ENCODE data around the gene FAM162A.

FAM162A gene, protein sequence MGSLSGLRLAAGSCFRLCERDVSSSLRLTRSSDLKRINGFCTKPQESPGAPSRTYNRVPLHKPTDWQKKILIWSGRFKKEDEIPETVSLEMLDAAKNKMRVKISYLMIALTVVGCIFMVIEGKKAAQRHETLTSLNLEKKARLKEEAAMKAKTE

DNA sequence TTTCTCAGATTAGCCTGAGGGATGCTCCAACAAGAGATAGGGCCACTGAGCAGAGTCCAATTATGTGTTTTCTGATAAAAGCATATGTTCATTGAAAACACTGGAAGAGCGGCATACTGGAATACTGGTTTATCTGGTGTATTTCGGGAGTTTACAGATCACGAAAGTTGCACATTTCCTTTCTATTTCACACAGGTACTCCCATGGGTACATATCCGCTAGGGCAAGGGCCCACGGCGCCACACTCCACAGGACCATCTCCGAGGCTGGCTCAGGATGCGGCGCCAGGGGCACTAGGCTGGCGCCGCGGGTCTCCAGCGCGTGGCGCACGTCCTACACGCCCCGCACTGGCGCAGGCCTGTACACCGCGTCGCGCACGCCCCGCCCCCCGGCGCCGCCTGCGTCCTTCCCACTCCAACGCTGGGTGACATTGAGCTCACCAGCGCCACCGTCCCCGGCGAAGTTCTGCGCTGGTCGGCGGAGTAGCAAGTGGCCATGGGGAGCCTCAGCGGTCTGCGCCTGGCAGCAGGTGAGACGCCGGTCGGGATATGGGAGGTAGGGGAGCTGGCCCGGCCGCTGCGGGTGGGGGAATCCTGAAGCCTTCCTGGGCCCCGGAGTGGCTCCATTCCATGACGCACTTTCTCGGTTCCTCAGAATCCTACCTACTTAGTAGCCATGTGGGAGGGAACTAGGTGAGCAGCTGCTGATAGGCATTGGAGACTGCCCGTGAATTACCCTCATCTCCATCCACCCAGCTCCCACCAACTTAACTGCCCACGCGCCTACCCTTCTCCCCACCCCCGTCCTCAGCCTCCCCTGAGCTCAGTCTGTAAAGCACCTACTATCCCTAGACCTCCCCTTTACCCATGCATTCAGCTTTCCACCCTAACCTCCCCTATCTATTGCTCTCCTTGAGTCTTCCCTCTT, at the start of gene FAM162A:
FAM162A (plus strand) TSS at position 412 of the 927 bp plus-strand sequence; CDS start at position 496, 84 bp downstream.
- Mint-ChIP-seq H3K27me3 (ENCODE audit: low read depth) (no peaks in the 10 kb centered on the region), H3K27ac (peak within 1 kb of the TSS; percentile 90), H3K4me3 (peak within 1 kb of the TSS; percentile 83), H3K9me3 (no peaks in the 10 kb centered on the region), H3K4me1 (ENCODE audit: low read depth) (peaks cover 58% of the 10 kb centered on the region), H3K36me3 (ENCODE audit: low read depth) (peaks cover 24% of the 10 kb centered on the region)
- peak; percentile 94 for DNase-seq (ENCODE audit: low spot score)

DNA sequence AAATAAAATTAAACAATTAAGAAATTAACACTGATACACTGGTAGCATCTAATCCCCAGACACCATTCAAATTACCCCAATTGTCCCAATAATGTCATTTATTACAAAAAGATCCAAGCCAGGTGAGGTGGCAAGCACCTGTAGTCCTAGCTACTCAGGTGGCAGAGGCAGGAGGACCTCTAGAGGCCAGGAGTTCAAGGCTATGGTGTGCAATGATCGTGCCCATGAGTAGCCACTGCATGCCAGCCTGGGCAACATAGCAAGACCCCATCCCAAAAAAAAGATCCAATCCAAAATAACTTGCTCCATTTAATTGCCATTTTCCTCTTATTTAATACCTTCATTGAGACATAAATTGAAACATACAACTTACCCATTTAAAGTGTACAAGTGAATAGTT, 41.2 kb upstream of the FAM162A start:
- no peak for DNase-seq (ENCODE audit: low spot score)
- H3K9me3 Mint-ChIP-seq = peaks cover 9% of the 10 kb centered on the region
- no peak overlapping the region for H3K4me3 Mint-ChIP-seq
- no peak overlapping the region for H3K27ac Mint-ChIP-seq
- H3K4me1 Mint-ChIP-seq (ENCODE audit: low read depth) = no peaks in the 10 kb centered on the region
- H3K27me3 Mint-ChIP-seq (ENCODE audit: low read depth) = peaks cover 20% of the 10 kb centered on the region
- no peaks in the 10 kb centered on the region for H3K36me3 Mint-ChIP-seq (ENCODE audit: low read depth)

DNA sequence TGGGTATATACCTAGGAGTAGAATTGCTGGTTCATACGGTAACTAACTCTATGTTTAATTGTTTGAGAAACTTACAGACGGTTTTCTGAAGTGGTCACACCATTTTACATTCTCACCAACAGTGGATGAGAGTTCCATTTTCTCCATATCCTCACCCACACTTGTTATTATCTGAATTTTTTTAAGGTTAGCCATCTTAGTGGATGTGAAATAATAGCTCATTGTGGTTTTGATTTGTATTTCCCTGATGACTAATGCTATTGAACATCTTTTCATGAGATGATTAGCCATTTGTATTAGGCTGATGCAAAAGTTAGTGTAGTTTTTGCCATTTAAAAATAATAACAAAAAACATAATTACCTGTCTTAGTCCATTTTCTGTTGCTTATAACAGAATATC, 40.3 kb upstream of the FAM162A start:
- Mint-ChIP-seq H3K27me3 (ENCODE audit: low read depth) (peaks cover 18% of the 10 kb centered on the region), H3K36me3 (ENCODE audit: low read depth) (no peaks in the 10 kb centered on the region), H3K4me1 (ENCODE audit: low read depth) (no peaks in the 10 kb centered on the region), H3K4me3 (no peak overlapping the region), H3K9me3 (peaks cover 12% of the 10 kb centered on the region), H3K27ac (no peak overlapping the region)
- DNase-seq (ENCODE audit: low spot score) = no peak

DNA sequence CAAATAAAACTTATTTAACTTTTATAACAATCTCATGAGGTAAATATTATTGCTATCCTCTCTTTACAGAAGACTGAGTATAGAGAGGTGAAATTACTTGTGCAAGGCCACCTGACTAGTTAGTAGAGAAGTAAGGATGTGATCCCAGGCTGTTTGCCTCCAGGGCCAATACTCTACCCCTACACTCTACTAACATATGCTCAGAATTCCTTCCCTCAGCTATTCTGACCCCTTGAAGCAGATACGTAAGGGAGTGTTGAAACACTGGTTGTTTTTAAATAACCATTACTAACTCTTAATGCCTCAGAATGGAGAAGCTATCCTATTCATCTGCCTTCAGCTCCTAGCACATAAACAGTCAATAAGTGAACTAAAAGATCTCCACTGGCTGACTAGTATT, 34.8 kb upstream of the FAM162A start:
- peaks cover 6% of the 10 kb centered on the region for H3K9me3 Mint-ChIP-seq

DNA sequence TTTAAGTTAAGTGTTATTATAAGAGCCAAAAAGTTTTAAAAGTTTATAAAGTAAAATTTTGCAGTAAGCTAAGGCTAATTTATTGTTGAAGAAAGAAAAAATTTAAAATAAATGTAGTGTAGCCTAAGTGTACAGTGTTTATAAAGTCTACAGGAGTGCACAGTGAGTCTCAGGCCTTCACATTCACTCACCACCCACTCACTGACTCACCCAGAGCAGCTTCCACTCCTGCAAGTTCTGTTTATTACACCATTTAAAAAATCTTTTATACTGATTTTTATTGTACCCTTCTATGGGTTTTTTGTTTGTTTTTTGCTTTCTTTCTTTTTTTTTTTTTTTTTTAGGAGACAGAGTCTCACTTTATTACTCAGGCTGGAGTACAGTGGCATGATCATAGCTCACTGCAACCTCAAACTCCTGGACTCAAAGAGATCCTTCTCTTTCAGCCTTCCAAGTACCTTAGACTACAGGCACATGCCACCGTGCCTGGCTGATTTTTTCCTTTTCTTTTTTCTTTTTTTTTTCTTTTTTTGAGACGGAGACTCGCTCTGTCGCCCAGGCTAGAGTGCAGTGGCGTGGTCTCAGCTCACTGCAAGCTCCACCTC, 33.1 kb upstream of the FAM162A start:
- Mint-ChIP-seq H3K4me1 (ENCODE audit: low read depth) (peaks cover 6% of the 10 kb centered on the region), H3K4me3 (no peak overlapping the region), H3K9me3 (peaks cover 6% of the 10 kb centered on the region), H3K27me3 (ENCODE audit: low read depth) (no peaks in the 10 kb centered on the region), H3K36me3 (ENCODE audit: low read depth) (no peaks in the 10 kb centered on the region), H3K27ac (no peak overlapping the region)
- no peak for DNase-seq (ENCODE audit: low spot score)

More for the DNA sequence above, 34.8 kb upstream of the FAM162A start:
- Mint-ChIP-seq H3K27me3 (ENCODE audit: low read depth) (peaks cover 2% of the 10 kb centered on the region), H3K27ac (no peak overlapping the region), H3K36me3 (ENCODE audit: low read depth) (no peaks in the 10 kb centered on the region), H3K4me1 (ENCODE audit: low read depth) (no peaks in the 10 kb centered on the region), H3K4me3 (no peak overlapping the region)
- no peak for DNase-seq (ENCODE audit: low spot score)

DNA sequence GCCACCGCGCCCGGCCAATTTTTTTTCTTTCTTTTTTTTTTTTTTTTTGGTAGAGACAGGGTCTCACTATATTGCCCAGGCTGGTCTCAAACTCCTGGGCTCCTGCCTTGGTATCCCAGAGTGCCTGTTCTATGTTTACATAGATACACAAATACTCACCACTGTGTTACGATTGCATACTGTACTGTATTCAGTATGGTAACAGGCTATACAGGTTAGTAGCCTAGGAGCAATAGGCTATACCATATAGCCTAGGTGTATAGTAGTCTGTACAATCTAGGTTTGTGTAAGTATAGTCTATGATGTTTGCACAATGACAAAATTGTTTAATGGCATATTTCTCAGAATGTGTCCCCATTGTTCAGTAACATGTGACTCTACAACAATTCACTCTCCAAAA, 32.4 kb upstream of the FAM162A start:
- no peak overlapping the region for H3K27ac Mint-ChIP-seq
- H3K4me1 Mint-ChIP-seq (ENCODE audit: low read depth) = peaks cover 6% of the 10 kb centered on the region
- H3K27me3 Mint-ChIP-seq (ENCODE audit: low read depth) = no peaks in the 10 kb centered on the region
- H3K36me3 Mint-ChIP-seq (ENCODE audit: low read depth) = no peaks in the 10 kb centered on the region
- H3K4me3 Mint-ChIP-seq = no peak overlapping the region
- peaks cover 6% of the 10 kb centered on the region for H3K9me3 Mint-ChIP-seq
- no peak for DNase-seq (ENCODE audit: low spot score)

DNA sequence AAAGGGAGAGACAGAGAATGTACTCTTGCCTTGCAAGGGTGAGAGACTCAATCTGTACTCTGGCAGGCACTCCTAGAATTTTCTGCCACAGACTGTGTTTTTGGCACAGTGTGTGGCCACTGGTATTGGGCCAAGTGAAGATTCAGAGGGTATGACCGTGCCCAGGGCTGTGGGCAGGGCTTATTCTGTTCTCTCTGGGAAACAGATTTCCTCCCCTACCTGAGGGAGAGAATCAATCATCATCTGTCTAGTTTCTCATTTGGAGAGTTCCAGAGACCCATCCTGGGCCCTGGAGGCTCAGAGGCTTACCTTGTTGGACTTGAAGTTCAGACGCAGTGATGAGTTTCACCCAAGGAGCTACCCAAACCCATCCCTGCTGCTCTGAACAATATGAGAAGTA, 30.8 kb upstream of the FAM162A start:
- Mint-ChIP-seq H3K27me3 (ENCODE audit: low read depth) (no peaks in the 10 kb centered on the region), H3K36me3 (ENCODE audit: low read depth) (no peaks in the 10 kb centered on the region), H3K4me3 (no peak overlapping the region), H3K4me1 (ENCODE audit: low read depth) (peaks cover 6% of the 10 kb centered on the region), H3K9me3 (no peaks in the 10 kb centered on the region), H3K27ac (no peak overlapping the region)
- DNase-seq (ENCODE audit: low spot score) = no peak

DNA sequence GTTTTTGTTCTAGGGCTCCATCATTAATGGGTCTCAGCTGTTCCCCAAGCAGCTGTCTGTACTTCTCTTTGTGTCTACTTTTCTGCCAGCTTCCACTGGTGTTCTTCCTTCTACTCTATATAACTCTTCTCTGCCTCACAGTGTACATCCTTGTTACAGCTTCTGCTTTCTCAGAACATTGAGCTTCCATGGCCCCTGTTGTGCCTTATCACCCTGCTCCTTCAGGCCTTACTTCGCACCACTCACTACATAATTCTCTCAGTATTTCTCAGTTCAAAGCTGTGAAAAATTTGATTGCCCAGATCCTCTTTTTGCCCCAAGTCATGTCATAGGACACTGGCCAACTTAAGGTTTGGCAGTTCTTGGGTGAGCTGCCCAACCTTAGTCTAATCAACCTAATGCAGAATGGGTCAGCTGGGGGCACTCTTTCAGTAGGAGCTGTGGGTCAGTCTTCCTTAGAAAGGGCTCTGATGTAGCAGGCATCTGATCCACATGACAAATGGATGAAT, 30.0 kb upstream of the FAM162A start:
- no peak overlapping the region for H3K4me3 Mint-ChIP-seq
- no peaks in the 10 kb centered on the region for H3K9me3 Mint-ChIP-seq
- H3K4me1 Mint-ChIP-seq (ENCODE audit: low read depth) = peaks cover 12% of the 10 kb centered on the region
- no peaks in the 10 kb centered on the region for H3K27me3 Mint-ChIP-seq (ENCODE audit: low read depth)
- no peak for DNase-seq (ENCODE audit: low spot score)
- no peak overlapping the region for H3K27ac Mint-ChIP-seq
- H3K36me3 Mint-ChIP-seq (ENCODE audit: low read depth) = peaks cover 7% of the 10 kb centered on the region

DNA sequence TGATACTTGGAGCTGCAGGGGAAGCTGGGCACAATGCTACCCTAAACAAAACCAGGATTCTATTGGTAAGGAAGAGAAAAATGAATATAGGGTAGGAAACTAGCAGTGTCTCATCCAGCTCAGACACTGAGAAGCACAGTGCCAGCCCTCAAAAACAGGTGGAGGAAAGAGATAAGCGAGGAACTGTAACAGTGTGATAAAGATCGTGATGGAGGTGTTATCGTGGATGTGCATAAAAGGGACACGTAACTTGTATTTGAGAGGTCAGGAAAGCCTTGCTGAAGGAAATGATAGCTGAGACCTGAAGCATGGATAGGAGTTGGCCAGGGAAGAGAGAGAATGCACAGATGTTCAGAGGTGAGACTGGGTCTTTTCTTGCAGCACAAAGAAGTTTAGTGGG, 28.4 kb upstream of the FAM162A start:
- no peak for DNase-seq (ENCODE audit: low spot score)
- peaks cover 12% of the 10 kb centered on the region for H3K4me1 Mint-ChIP-seq (ENCODE audit: low read depth)
- no peak overlapping the region for H3K4me3 Mint-ChIP-seq
- H3K9me3 Mint-ChIP-seq = no peaks in the 10 kb centered on the region
- H3K27me3 Mint-ChIP-seq (ENCODE audit: low read depth) = no peaks in the 10 kb centered on the region
- H3K27ac Mint-ChIP-seq = no peak overlapping the region
- H3K36me3 Mint-ChIP-seq (ENCODE audit: low read depth) = peaks cover 9% of the 10 kb centered on the region

DNA sequence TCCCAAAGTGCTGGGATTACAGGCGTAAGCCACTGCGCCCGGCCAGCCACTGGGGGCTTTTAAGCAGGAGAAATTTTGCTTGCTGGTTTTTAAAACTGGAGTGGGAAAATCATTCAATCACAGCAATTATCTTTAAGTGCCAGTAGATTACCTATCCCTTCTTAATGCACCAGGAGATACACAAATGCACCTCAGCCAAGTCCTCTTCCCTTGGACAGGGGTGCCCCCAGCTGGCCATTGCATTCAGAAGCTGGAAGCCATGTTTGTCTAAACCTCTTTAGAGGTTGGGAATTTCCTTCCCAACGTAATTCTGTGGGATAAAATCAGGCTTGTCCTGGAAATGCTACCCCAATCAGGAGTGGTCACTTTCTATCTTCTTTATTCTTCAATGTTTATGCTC, 27.6 kb upstream of the FAM162A start:
- Mint-ChIP-seq H3K4me1 (ENCODE audit: low read depth) (peaks cover 12% of the 10 kb centered on the region), H3K4me3 (no peak overlapping the region), H3K36me3 (ENCODE audit: low read depth) (peaks cover 9% of the 10 kb centered on the region), H3K9me3 (no peaks in the 10 kb centered on the region), H3K27ac (no peak overlapping the region), H3K27me3 (ENCODE audit: low read depth) (no peaks in the 10 kb centered on the region)
- DNase-seq (ENCODE audit: low spot score) = no peak

DNA sequence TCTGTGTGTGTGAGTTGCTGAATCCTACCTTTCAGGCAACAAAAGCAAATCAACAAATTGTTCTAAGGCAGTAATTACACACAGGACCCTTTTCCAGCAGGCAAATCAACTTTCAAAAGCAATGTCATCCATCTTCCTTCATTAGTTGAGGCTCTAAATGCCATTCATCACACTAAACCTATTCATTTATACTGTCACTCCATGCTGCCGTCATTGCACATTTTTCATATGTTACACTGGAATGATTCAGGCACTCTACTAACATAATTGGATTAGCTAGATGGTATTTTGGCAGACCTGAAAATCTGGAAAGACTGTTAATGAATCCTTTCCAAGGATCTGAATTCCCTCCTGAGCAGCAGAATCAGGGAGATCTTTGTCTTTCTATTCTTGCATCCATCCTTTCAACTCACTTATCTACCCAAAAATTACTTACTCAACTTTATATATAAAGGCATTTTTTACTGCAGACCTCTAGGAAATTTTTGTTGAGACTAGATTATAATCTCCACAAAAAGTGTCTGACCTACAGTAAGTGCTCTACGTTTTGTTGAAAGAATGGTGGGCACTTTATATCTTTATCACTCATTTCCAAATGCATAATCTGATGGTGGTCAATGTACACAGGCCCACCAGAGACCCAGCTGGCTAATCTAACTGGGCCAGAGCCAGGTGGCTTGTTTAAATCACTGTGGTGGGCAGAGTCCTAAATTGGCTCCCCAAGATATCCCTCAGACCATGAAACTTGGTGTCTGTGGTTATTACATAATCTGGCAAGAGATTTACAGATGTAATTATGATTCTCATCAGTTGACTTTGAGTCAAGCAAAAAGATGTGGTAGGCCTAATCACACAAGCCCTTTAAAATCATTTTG, 25.9 kb upstream of the FAM162A start:
- H3K27ac Mint-ChIP-seq = no peak overlapping the region
- no peaks in the 10 kb centered on the region for H3K27me3 Mint-ChIP-seq (ENCODE audit: low read depth)
- H3K4me1 Mint-ChIP-seq (ENCODE audit: low read depth) = peaks cover 13% of the 10 kb centered on the region
- H3K4me3 Mint-ChIP-seq = no peak overlapping the region
- DNase-seq (ENCODE audit: low spot score) = no peak
- H3K36me3 Mint-ChIP-seq (ENCODE audit: low read depth) = peaks cover 11% of the 10 kb centered on the region
- no peaks in the 10 kb centered on the region for H3K9me3 Mint-ChIP-seq

DNA sequence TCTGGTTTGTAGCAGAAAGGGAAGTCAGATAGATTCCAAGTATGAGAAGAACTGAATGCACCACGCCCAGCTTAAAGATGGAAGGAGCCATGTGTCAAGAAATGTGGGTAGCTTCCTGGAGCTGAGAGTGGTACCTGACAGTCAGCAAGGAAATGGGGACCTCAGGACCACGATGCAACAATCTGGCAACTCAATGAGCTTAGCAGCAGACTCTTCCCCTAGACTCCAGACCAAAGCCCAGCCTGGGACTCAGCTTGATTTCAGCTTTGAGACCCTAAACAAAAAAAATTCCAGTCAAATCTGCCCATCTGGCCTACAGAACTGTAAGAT, 25.3 kb upstream of the FAM162A start:
- peaks cover 16% of the 10 kb centered on the region for H3K36me3 Mint-ChIP-seq (ENCODE audit: low read depth)
- H3K27me3 Mint-ChIP-seq (ENCODE audit: low read depth) = no peaks in the 10 kb centered on the region
- DNase-seq (ENCODE audit: low spot score) = no peak
- no peak overlapping the region for H3K4me3 Mint-ChIP-seq
- H3K9me3 Mint-ChIP-seq = no peaks in the 10 kb centered on the region
- no peak overlapping the region for H3K27ac Mint-ChIP-seq
- H3K4me1 Mint-ChIP-seq (ENCODE audit: low read depth) = peaks cover 17% of the 10 kb centered on the region

DNA sequence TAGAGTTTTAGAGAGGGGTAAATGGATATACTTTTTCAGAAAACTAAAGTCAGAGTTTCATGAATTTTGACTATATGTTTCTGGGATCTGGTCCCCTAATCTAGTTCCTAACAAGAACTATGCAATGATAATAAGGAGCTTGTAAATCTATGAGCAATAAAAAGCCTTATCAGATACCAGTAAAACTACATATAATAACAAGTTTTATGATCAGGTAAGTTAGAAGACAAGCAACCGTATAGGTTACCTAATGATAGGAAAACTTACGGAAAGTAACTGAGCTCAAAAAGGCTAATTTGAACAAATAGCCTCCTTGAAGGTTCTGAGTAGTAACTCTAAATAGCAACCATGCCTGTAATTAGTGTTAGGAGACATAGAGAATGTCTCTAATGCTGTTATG, 22.0 kb upstream of the FAM162A start:
- H3K4me1 Mint-ChIP-seq (ENCODE audit: low read depth) = peaks cover 34% of the 10 kb centered on the region
- no peaks in the 10 kb centered on the region for H3K9me3 Mint-ChIP-seq
- no peak for DNase-seq (ENCODE audit: low spot score)
- peaks cover 37% of the 10 kb centered on the region for H3K36me3 Mint-ChIP-seq (ENCODE audit: low read depth)
- H3K4me3 Mint-ChIP-seq = no peak overlapping the region
- H3K27me3 Mint-ChIP-seq (ENCODE audit: low read depth) = no peaks in the 10 kb centered on the region
- H3K27ac Mint-ChIP-seq = no peak overlapping the region
